Right lobe of liver (tissue), 6 donors: ENCODE measurements around the gene MYO7B. TPM values are rescaled to one million over a fixed set of nuclear protein-coding genes. Genes with fewer than 3 reads are reported as not detected.

Experiments used
- ATAC-seq, 4 donors: fragments of 200-7000 bp; cut with Tn5 transposase; one replicate each; pipeline ENCODE4 v1.9.1; 2020; ENCODE audit warnings: mild to moderate bottlenecking in 4 of 4, moderate library complexity in 4 of 4
- DNase-seq, 3 donors: peaks; one replicate each; pipeline ENCODE4 v3.0.0-alpha.2; 2020
- H3K27ac ChIP-seq, 3 donors: fragments of 200-600 bp; one replicate each; pipeline ENCODE4 v1.8.0; 2022
- H3K27me3 ChIP-seq, 2 donors: fragments of 200-600 bp; one replicate each; pipeline ENCODE4 v1.8.0; 2022
- H3K36me3 ChIP-seq, 4 donors: fragments of 200-600 bp; sonication (generic) in 1 of 4; one replicate each; pipeline versions ENCODE4 v1.5.1 to v1.8.0; 2017 to 2022; ENCODE audit warnings: control low read depth in 1 of 4
- H3K4me1 ChIP-seq, 4 donors: fragments of 200-600 bp; sonication (generic) in 1 of 4; one replicate each; pipeline versions ENCODE4 v1.5.1 to v1.8.0; 2017 to 2022; ENCODE audit warnings: control low read depth in 1 of 4
- H3K4me3 ChIP-seq, 3 donors: fragments of 200-600 bp; one replicate each; pipeline ENCODE4 v1.8.0; 2022
- H3K9me3 ChIP-seq, 4 donors: fragments of 200-600 bp; sonication (generic) in 1 of 4; one replicate each; pipeline versions ENCODE4 v1.5.1 to v1.8.0; 2017 to 2022; ENCODE audit warnings: control low read depth in 1 of 4
- CTCF ChIP-seq, 4 donors: fragments of 200-600 bp in 3 of 4; fragments of 450-650 bp in 1 of 4; IDR thresholded peaks; one replicate each; pipeline versions ENCODE4 v1.5.1 to v1.8.0; 2016 to 2022; ENCODE audit warnings: antibody characterized with exemption in 4 of 4, mild to moderate bottlenecking in 2 of 4
- POLR2A ChIP-seq: fragments of 450-650 bp; IDR thresholded peaks from one replicate; pipeline ENCODE4 v1.6.1; 2017; ENCODE audit warnings: antibody characterized with exemption, mild to moderate bottlenecking
- WGBS: methylation state at CpG from one replicate; pipeline ENCODE4 v1.1.6; 2018; ENCODE audit warnings: low coverage, low lambda C conversion rate; ENCODE audit not compliant: insufficient coverage; ENCODE audit errors: missing lambda C conversion rate; 5-methylcytosine and 5-hydroxymethylcytosine counted together
- intact Hi-C, 2 donors: fragments of 100-400 bp; cut with DNase I; formaldehyde crosslinking; loops; one replicate each; pipeline versions ENCODE4 v1.11.2 to v1.14.1; 2022
- total RNA-seq, 6 experiments: library from RNA; depleted of rRNA in 2 of 6; stranded (reverse); fragments of >200 nt in 2 of 6; fragmentation: NEBNext Ultra II Directional in 3 of 6; extraction: Animal tissue kit (Norgen Biotek cat#: 25700) in 3 of 6; gene quantifications; one replicate each; pipeline versions ENCODE4 v1.1.0 to v1.2.4, GENCODE V29; 2016 to 2023
- donor health status: DM: no; HTN: yes; CAD: no.
- donor health status: DM: no; HTN: no; CAD: no.
- donor health status: DM: no; HTN: no; CAD: no.
- donor health status: DM: no; HTN: yes; CAD: no.
- donor health status: DM: no; HTN: yes; CAD: no.

The MYO7B gene
- total RNA-seq, 6 experiments from 2014 or later: 0.21 to 2.7 (median 0.37) TPM; not detected in 1

- Histone ChIP-seq H3K27me3 (no peaks in the 10 kb centered on the region), H3K27ac (peak overlapping the region; percentile 25 to 69 (median 53)), H3K36me3 (no peaks in the 10 kb centered on the region), H3K4me1 (peaks cover 0 to 12% (median 4%) of the 10 kb centered on the region in 4 donors), H3K9me3 (no peaks in the 10 kb centered on the region), H3K4me3 (no peak overlapping the region)
- ATAC-seq: peak; percentile 23 to 50 (median 38)
- WGBS: 37% methylated on average over 3 of the region's 8 CpGs
- no peak for TF ChIP-seq POLR2A
- no peak for TF ChIP-seq CTCF (IDR thresholded peaks at IDR 0.05)
- no peak for DNase-seq
- intact Hi-C loops: no loop called here
Measured at GRCh38 chr2:127637725-127638252, 102.3 kb downstream of the MYO7B start.

GRCh38 chr2:127638361-127639110, 103.1 kb downstream of the MYO7B start:
- H3K4me3 ChIP-seq: no peak overlapping the region
- DNase-seq (no peak), ATAC-seq (peak in 3 of 4 donors; percentile 1 to 6 (median 5))
- H3K36me3 ChIP-seq: no peaks in the 10 kb centered on the region
- peak overlapping the region in 2 of 3 donors; percentile 15 to 69 for H3K27ac ChIP-seq
- intact Hi-C loops: no loop called here
- no peaks in the 10 kb centered on the region for H3K9me3 ChIP-seq
- H3K4me1 ChIP-seq: peaks cover 0 to 12% (median 4%) of the 10 kb centered on the region in 4 donors
- no peaks in the 10 kb centered on the region for H3K27me3 ChIP-seq
- 53% methylated on average over 11 of the region's 23 CpGs for WGBS
- TF ChIP-seq POLR2A: no peak

- Histone ChIP-seq H3K4me3 (no peak overlapping the region), H3K27me3 (no peaks in the 10 kb centered on the region), H3K27ac (no peak overlapping the region), H3K4me1 (peaks cover 0 to 12% (median 4%) of the 10 kb centered on the region in 4 donors), H3K9me3 (no peaks in the 10 kb centered on the region), H3K36me3 (no peaks in the 10 kb centered on the region)
- no peak for TF ChIP-seq CTCF (IDR thresholded peaks at IDR 0.05)
- no peak for TF ChIP-seq POLR2A
- WGBS: 93% methylated on average over 5 of the region's 13 CpGs
- ATAC-seq (no peak), DNase-seq (no peak)
- intact Hi-C loops: no loop called here
Measured at GRCh38 chr2:127639111-127639474, 103.6 kb downstream of the MYO7B start.

GRCh38 chr2:127640082-127641072, 104.9 kb downstream of the MYO7B start:
- ATAC-seq (peak in 3 of 4 donors; percentile 9 to 39 (median 11)), DNase-seq (no peak)
- intact Hi-C loops: no loop called here
- H3K9me3 ChIP-seq: no peaks in the 10 kb centered on the region
- H3K27ac ChIP-seq: no peak overlapping the region
- 51% methylated on average over 5 of the region's 25 CpGs for WGBS
- no peak overlapping the region for H3K4me3 ChIP-seq
- H3K4me1 ChIP-seq: peaks cover 0 to 12% (median 4%) of the 10 kb centered on the region in 4 donors
- H3K36me3 ChIP-seq: no peaks in the 10 kb centered on the region
- TF ChIP-seq CTCF (IDR thresholded peaks at IDR 0.05) (peak in 2 of 4 donors; percentile 11 to 12), POLR2A (no peak)
- H3K27me3 ChIP-seq: no peaks in the 10 kb centered on the region
